Prostate gland (tissue), 2 donors: ENCODE measurements around the gene GYG1.

Experiments
- CTCF ChIP-seq, 4 experiments: fragments of 200-600 bp in 2 of 4; fragments of 450-650 bp in 2 of 4; sonication (generic) in 2 of 4; IDR thresholded peaks; 1 replicate in 3 of 4; 2 replicates in 1 of 4; pipeline ENCODE4 v1.5.1; 2016 to 2019; ENCODE audit warnings: antibody characterized with exemption in 4 of 4, mild to moderate bottlenecking in 2 of 4, moderate library complexity in 2 of 4
- POLR2AphosphoS5 ChIP-seq: sonication (generic); formaldehyde crosslinking; IDR thresholded peaks from one replicate; pipeline ENCODE4 v1.6.1; 2017; ENCODE audit warnings: antibody characterized with exemption

GRCh38 chr3:148962513-148962912 lies 28.8 kb upstream of the GYG1 start:
- TF ChIP-seq CTCF (IDR thresholded peaks at IDR 0.05), result no peak
- no peak for TF ChIP-seq POLR2AphosphoS5
